NB4 (cell line): Measurements from ENCODE around the gene NSUN4.

Experiments
- CTCF ChIP-seq: IDR thresholded peaks from one replicate; pipeline ENCODE4 v1.5.1; 2012; ENCODE audit warnings: low read depth, low read length
- POLR2A ChIP-seq: IDR thresholded peaks from 2 replicates; pipeline ENCODE4 v1.6.1; 2011; ENCODE audit warnings: mild to moderate bottlenecking; ENCODE audit not compliant: insufficient read length; ENCODE audit errors: extremely low read depth

GRCh38 chr1:46303872-46304326 is 36.7 kb upstream of the NSUN4 start:
- TF ChIP-seq POLR2A (no peak), CTCF (no peak)
